ENCODE measurements around the gene OR2S2.
"Not testable (repeated sequence)": the region's sequence is repeated elsewhere in the genome, so short reads cannot be mapped to it uniquely, and the experiment has no call there.

Gene OR2S2

GRCh38 chr9:35962126-35962906 lies 4.4 kb upstream of the OR2S2 start:
- DNase-seq (ENCODE audit: low spot score), result no peak

- DNase-seq (ENCODE audit: low spot score), result no peak
Observed at GRCh38 chr9:35960039-35960655, 2.2 kb upstream of the OR2S2 start.

GRCh38 chr9:35956651-35957050 lies 1.3 kb downstream of the OR2S2 start:
- DNase-seq (ENCODE audit: low spot score), result no peak

GRCh38 chr9:35954942-35955546 lies 2.9 kb downstream of the OR2S2 start:
- peak; percentile 70 for DNase-seq (ENCODE audit: low spot score)

- DNase-seq (ENCODE audit: low spot score), result no peak
Observed at GRCh38 chr9:35952526-35953191, 5.3 kb downstream of the OR2S2 start.

GRCh38 chr9:35951736-35952135 lies 6.2 kb downstream of the OR2S2 start:
- DNase-seq (ENCODE audit: low spot score), result no peak

- DNase-seq (ENCODE audit: low spot score), result no peak
Observed at GRCh38 chr9:35948901-35949318, 9.0 kb downstream of the OR2S2 start.

GRCh38 chr9:35948451-35948850 lies 9.5 kb downstream of the OR2S2 start:
- no peak for DNase-seq (ENCODE audit: low spot score)

- peak; percentile 64 for DNase-seq (ENCODE audit: low spot score)
Observed at GRCh38 chr9:35945341-35946018, 12.5 kb downstream of the OR2S2 start.

GRCh38 chr9:35944841-35945240 lies 13.1 kb downstream of the OR2S2 start:
- DNase-seq (ENCODE audit: low spot score), result no peak

GRCh38 chr9:35944173-35944572 lies 13.8 kb downstream of the OR2S2 start:
- DNase-seq (ENCODE audit: low spot score), result no peak

- DNase-seq (ENCODE audit: low spot score), result no peak
Observed at GRCh38 chr9:35942286-35942685, 15.7 kb downstream of the OR2S2 start.

GRCh38 chr9:35940458-35941407 lies 17.2 kb downstream of the OR2S2 start:
- peak; percentile 39 for DNase-seq (ENCODE audit: low spot score)

GRCh38 chr9:35939679-35940250 lies 18.2 kb downstream of the OR2S2 start:
- no peak for DNase-seq (ENCODE audit: low spot score)

- no peak for DNase-seq (ENCODE audit: low spot score)
Observed at GRCh38 chr9:35938474-35939356, 19.2 kb downstream of the OR2S2 start.

- DNase-seq (ENCODE audit: low spot score), result no peak
Observed at GRCh38 chr9:35937227-35937626, 20.7 kb downstream of the OR2S2 start.

- DNase-seq (ENCODE audit: low spot score), result no peak
Observed at GRCh38 chr9:35935755-35936509, 22.0 kb downstream of the OR2S2 start.

GRCh38 chr9:35935261-35935660 lies 22.7 kb downstream of the OR2S2 start:
- no peak for DNase-seq (ENCODE audit: low spot score)

GRCh38 chr9:35934069-35934468 lies 23.9 kb downstream of the OR2S2 start:
- not testable (repeated sequence) for DNase-seq (ENCODE audit: low spot score)

Measured in activated CD4-positive, alpha-beta T cell treated with anti-CD3 and anti-CD28 coated beads, Interleukin-2, Interleukin-4, amounts not matched to agents 100 ng/mL and 50 ng/mL, durations not matched to agents 16 hours and 8 hours (primary cell).